Measurements from ENCODE around the gene SCN5A.

SCN5A gene

DNA sequence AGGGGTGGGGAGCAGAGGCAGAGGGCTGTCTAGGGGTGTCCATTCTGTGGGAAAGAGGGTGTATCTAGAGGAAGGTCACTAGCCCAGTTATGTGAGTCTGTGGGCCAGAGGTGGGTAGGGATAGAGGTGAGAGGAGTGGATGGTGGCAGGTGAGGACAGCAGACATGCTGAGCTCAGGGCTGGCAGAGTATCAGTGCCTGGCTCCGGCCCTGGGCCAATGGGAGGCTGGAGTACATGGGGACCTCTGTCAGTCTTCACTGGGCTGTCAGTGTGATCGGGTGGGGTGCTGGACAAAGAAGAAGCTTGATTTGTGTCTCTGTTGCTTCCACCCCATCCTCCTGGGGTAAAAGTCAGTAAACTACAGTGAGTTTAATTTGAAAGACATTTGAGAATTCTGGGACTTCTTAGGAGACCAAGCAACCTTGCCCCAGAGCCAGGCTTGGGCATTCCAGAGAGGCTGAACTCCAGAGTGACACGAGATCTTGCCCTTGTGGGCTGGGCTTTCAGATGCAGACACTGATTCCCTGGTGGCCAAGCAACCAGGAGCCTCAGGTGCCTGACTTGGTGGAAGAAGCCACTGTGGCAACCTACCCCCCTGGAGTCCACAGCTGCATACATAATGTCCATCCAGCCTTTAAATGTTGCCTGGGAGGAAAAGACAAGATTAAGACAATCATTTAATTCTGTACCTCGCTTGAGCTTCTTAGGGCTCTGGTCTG lies 92.7 kb downstream of the SCN5A start:
- no peak for DNase-seq

DNA sequence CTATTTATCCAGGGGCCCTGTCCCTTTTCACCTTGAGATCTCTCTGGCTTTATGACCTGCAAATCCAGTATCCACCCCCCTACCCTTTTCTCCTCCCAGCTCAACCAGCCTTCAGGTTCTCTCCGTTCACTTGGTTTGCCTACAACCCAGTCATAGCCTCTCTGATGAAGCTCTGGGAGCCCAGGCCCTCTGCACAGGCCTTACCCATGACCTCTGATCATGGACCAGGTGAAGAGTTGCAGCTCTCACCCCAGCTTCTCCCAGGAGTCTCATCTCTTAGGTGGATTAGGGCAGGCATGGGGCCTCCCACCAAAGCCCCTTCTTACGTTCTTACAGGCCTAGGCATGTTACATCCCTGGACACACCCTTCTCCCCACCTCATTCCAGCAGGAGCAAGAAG lies 93.6 kb downstream of the SCN5A start:
- no peak for DNase-seq

DNA sequence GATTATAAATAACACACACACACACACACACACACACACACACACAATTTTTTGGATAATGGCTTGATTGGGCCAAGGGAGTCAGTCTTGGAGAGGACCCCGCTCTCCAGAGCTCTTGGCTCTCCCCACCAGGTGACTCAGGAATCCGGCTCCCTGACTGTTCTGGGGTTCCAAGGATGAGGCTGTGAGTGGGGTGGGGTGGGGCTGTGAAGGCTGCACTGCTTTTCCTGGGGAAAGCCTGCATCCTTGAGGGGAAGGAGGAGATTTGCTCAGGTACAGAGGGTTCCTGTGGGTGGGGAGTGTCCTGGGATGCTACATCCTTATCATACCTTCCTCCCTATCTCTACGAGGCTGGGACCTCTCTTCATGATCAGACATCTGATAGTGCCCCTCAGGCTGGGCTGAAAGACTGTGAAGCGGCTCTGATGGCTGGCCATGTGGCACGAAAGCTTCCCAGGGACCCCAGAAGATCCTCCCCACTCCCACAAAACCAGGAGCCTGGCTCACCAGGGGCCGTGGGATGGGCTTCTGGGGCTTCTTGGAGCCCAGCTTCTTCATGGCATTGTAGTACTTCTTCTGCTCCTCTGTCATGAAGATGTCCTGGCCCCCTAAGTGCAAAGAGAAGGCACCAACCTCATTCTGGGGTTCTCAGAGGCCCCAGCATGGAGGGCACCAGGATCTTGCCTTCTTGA lies 94.2 kb downstream of the SCN5A start:
- DNase-seq: no peak

DNA sequence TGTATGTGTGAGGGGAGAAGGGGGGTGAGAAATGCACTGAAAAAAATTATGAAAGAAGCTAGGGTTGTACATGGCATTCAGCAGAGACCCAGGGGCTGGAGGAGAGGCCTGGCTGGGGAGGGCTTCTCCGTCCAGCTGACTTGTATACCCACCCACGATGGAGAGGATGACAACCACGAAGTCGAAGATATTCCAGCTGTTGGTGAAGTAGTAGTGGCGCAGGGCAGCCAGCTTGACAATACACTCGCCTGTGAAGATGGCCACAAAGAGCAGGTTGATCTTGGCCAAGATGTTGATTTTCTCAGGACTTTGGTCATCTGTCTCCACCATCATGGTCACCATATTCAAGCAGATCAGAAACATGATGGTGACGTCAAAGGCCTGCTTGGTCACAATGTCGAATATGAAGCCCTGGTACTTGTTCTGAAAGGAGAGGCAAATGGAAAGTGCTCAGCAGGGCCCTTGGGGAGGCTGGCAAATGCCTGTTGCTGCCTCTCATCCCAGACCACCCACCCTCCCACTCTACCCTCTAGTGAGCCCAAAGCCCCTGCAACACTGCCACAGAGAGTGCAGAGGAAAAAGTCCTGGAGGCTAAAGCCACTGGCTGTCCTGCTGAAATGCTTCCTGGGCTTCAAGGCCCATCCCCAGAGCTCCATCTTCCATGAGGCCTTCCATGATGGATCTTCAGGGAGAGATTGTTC lies 95.2 kb downstream of the SCN5A start:
- DNase-seq: no peak

DNA sequence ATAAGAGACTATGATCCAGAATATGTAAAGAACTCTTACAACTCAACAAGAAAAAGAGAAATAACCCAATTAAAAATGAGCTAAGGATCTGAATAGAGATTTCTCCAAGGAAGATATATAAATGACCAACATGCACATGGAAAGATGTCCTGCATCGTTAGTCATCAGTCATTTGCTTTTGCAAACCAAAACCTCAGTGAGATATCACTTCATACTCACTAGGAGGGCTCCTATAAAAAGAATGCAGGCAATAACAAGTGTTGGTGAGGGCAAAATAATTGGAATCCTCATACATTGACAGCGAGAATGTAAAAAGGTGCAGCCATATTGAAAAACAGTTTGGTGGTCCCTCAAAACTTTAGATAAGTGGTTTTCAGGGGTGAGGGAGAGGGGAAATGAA lies 96.4 kb downstream of the SCN5A start:
- DNase-seq: no peak

DNA sequence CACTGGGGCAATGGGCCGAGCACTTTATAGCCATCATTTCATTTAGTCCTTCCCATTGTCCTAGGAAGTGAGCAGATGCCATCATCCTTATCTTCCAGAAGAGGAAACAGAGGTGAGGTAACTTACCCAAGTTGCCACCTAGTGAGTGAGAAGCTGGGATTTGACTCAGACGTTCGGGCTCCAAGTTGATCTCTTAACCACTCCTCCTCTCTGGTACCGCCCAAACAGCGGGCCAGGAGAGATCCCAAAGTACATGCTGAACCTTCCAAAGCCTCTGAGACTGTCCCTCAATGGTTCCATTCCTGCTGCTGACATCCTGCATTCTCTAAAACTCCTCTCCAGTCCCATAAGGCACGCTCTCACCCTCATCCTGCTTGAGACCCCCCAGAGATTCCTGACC lies 97.1 kb downstream of the SCN5A start:
- DNase-seq: no peak

DNA sequence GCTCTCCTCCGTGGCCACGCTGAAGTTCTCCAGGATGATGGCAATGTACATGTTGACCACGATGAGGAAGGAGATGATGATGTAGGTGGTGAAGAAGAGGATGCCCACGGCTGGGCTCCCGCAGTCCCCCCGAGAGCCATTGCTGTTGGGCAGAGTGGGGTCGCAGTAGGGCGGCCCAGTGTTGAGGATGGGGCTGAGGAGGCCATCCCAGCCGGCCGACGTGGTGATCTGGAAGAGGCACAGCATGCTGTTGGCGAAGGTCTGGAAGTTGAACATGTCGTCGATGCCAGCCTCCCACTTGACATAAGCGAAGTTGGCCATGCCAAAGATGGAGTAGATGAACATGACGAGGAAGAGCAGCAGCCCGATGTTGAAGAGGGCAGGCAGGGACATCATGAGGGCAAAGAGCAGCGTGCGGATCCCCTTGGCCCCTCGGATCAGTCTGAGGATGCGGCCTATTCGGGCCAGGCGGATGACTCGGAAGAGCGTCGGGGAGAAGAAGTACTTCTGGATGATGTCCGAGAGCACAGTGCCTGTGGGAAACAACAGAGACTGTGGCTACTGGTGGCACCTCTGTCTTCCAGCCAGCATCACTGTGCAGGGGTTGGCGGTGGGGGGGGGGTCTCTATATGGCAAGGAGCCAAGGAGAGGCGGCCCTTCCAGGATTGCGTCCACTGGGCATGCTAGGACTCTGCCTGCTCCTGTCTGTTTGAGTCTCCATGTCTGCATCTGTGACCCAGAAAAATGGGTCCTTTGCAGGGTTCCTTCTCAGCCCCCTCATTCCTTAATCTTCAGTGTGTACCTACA lies 98.3 kb downstream of the SCN5A start:
- DNase-seq: no peak

DNA sequence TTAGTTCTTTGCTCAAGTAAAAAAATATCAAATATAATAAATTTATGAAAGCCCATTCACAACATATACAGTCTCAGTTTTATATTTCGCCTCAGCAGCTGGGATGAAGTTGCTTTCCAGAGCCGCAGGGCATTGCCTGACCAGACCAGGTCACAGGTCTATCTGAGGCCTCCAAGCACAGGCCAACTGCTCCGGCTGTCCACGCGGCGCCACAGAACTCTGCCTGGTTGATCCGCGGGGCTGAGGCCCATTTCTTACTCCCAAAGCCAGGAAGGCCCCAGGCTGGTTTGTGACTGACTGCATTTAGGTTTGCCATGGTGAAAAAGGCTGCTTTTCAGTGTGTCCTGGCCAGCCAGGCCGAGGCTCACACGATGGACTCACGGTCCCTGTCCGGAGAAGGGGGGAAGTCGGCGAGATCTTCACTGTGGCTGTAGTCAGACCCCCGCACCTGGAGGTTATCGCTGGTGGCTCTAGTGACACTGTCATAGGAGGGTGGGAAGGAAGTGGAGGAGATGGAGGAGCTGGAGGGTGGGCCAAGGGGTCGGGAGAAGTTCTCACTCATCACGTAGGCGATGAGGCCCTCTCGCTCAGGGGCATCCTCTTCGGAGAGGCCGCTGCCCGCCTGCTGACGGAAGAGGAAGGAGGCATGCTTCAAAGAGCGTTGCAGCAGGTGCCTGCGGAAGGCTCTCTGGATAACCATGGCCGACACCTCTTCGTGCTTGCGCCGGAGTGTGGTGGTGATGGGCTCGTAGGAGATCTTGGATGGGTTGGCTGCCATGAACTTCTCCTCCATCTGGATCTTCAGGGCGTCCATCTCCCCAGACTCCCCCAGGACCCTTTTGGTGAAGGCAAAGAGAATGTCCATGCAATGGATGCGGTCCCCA lies 99.3 kb downstream of the SCN5A start:
- no peak for DNase-seq

DNA sequence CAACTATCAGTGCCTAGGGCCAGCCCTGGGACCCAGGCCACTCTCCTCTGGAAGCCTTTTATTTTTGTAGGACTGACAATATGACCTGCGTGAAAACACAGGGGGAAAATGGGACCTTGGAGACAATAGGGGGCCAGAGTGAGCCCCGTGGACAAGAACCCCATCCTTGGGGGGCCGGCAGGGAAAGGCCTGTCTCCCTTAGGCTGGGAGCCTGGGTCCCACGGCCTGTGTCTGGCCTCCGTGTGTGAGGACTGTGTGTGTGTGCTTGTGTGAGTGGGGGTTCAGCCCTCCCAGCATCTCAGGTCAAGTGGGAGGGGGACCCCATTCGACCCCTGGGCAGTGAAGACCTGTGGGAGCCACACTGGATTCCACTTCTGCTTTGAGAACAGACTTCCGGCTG lies 100.0 kb downstream of the SCN5A start:
- no peak for DNase-seq

DNA sequence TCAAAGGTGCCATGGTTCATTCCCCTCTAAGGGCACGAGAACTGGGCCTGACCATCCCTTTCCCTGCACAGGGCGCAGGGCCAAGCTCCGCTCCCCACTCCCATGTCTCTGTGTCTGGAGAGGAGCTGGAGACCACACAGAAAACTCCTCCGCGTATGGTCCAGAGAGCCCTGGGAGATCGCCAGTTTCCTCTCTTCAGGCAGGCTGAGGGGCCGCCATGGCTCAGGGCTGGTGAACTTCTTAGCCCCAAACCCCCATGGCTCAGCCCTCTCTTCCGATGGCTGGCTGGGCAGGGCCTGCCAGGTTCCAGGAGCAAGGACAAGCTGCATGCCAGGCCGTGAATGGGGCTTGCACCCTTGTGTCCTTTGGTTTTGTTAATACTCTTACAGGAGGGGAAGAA lies 100.4 kb downstream of the SCN5A start:
- DNase-seq: no peak

DNA sequence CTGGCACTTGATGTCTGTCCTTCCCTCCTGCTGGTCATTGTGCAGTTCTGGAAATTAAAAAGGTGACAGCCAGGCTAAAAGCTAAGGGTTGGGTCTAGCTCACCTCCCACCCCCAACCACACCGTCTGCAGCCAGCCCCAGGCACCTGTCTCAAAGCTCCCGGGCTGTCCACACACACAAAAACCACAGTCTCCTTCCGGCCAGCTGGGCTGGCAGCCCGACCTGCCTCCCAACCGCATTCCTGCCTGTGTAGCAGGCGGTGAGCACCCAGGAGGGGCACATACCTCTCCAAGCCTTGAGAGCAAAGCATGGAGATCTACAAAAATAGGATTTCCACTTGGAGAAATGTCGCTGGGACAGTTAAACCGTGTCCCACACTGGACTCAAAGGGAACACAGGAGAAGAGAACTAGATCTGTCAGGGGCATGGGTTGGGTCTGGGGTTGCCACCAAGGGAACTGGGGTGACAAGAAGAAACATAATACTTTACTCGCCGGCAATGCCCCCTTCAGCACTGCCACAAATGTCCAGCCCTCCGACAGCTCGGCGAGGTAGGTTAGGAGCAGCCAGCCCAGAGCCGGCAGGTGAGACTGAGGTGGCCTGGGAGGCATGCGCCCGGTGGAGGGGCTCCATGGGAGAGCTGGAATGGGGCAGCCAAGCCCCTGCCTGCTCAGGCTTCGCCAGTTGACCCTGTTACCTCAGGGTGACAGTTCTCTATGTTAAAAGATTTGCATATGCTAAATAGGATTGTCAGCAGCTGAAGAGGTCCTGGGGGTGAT lies 101.1 kb downstream of the SCN5A start:
- no peak for DNase-seq

DNA sequence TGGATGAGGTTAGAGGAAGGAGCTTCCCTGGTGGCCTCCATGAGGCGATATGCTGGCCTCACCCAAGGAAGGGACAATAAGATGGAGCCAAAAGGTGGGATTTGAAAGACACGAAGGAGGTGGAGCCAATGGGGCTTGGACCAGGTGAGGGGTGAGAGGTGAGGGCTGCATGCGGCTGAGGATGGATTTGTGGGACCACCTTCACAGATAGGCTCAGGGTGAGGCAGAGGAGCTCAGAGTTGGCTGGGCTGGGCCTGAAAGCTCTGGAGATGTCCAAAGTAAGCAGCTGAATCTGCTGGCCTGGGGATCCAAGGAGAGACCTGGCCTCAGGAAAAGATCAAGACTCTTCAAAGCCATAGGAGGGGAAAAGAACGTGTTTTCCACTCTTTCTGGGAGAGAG lies 103.5 kb downstream of the SCN5A start:
- DNase-seq: no peak

DNA sequence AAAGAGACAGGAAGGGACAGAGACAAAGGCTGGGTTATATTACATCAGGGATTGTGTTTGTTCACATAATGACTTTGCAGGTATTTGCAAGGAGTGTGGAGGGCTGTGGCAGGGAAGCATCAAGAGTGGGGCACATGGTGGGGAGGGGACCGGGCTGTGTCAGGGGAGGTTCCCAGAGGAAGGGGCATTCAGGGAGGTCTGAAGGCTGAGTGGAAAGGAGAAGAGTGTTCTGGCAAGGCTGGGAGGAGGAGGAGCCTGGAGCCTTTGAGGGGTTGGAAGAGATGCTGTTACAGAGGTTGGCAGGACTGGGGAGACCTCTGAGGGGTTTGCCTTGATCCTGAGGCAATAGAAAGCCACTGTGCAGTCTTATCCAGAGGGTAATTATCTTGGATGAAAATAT lies 103.9 kb downstream of the SCN5A start:
- DNase-seq: no peak

DNA sequence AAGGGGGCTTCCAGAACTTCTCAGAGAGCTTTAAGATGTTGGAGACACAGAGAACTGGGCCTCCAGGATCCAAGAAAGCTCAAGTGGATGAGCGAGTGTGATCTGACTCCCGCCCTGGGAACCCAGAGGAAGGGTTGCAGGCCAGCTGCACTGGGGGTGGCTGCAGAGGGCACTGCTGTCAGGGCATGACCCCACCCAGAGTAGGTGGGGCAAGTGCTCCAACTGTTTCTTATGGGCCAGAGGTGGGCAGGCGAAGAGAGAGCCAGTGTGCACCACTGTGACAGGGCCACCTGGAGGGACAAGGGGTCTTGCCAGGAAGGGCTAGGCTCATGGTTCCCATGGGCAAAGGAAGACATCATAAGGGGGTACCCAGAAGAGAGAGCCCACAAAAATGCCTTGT lies 104.6 kb downstream of the SCN5A start:
- no peak for DNase-seq

DNA sequence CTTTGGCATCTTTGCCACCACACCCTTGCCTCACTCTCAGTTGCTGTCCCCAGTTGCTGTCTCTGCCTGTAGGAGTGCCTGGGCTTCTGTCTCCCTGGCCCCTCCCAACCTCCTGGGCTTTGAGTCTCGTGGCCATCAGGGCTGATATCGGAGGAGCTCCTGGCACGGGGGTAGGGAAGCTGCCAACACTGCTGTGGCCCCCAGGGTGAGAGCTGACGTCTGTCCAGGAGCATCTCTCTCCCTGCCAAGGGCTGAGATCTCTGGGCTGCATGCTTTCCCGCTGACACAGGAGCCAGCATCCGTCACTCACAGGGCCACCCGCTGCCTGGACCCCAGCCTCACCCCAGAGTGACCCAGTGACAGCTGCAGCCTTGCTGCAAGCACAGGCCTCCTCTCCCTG lies 105.9 kb downstream of the SCN5A start:
- no peak for DNase-seq

DNA sequence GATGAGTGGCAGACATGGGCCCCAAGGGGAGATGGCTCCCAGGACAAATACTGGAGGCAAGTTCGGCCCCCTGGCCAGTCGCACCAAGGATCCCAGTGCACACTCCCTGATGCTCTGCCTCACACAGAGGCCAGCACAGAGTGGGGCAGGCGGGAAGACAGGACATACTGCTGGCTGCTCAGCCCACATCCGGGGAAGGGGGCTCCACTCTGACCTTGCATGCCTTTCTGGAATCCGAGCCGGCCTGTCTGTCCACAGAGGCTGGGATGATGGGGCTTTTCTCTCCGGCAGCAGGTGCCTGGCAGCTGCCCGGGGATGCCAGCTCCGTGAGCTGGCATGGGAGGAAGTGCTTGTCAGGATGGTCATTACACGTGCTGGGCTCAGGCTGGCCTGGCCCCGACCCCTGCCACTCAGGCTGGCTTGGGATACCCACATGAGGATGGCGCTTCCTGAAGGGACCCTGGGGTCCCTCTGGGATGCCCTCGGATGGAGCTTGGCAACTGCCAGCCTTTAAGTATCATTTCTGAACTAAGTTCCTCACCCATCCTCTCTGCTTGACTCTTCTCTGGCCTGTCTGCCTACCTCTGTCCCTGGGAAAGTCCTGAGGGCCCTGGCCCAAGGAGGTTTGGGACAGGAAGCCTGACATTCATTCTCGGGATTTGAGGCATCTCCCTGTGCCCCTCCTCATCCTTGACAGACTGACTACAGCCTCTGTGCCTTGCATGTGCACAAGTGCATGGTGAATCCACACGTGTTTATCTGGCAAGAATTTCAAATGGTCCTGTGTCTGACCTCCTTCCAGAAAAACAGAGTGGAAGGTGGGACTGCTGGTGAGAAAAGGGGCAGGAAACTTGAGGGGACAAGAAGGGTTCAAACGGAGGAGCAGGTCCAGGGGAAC lies 106.8 kb downstream of the SCN5A start:
- DNase-seq: no peak

DNA sequence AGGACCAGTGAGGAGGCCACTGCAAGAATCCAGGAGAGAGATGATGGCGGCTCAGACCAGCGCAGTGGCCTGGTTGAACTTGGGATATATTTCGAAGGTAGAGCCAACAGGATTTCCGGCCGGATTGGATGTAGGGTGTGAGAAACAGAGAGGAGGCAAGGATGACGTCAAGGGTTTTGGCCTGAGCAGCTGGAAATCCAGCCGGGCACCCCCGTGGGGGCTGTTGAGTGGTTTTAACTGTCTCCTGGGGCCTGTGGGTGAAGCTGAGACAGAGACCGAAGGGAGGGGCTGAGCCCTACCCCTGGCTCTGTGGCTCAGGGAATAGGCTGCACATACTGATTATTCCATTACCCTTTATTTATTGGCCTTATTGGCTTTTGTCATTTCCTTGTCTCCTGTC lies 107.7 kb downstream of the SCN5A start:
- DNase-seq: no peak

DNA sequence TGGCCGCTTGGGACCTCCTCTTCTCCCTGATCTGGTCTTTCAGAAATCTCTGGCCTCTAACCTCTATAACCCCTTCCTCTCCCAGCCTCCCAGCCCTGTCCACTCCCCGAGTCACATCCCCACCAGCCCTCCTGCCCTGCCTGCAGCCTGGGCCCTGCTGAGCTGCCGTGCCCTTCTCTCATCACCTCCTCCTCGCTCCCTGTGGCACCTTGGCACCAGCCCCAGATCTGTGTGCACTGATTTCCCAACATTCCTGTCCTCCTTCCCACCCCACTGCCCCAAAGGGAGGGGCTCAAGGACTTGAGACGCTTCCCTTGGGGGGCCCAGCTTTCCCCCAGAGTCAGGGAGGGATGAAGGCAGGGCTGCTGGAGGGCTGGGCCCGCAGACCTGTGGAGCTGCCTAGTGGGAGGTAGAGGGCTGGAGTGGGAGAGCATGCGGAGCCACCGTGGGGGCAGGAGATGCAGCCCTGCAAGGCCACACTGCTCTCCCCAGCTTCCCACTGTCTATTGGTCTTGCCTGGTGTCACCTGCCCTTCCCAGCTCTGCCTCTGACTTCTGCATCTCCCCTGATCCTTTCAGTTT lies 110.6 kb downstream of the SCN5A start:
- DNase-seq: no peak

DNA sequence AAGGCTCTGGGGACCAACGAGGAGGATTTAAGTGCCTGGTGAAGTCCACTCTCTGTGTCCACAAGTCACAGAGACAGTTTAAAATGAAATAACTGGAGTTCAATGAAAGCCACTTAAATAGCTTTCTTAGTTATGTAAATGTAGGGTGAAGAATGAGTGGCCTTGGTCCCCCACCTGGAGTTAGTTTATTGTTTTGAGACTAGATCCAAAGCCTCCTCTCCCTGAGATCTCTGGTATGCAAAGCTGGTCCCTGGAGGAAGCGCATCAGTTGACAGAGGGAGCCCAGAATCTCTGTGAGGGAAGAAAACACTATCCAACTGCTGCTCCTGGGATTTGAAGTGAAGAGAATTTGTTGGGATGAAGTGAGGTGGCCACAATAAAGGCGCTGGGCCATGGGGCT lies 112.8 kb downstream of the SCN5A start:
- DNase-seq: no peak

DNA sequence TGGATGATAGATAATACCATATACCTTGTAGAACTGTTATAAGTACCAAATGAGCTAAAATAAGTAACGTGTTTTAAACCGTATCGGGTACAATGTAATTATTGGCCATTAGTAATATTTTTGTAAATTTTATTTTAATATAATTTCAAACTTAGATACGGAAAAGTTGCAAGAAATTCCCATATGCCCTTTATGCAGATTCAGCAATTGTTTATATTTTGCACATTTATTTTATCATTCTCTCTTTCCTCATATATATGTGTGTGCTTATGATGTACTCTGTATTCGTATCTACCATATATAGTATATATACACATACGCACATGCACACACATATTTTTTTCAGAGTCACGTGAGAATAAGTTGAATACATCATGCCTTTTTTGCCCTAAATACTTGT lies 114.9 kb downstream of the SCN5A start:
- DNase-seq: no peak
